Epithelial cell of prostate (primary cell): ENCODE results near the gene CHST14.

Experiments used
- DNase-seq: peaks from one replicate; pipeline ENCODE4 v3.0.0-alpha.2; 2011; ENCODE audit warnings: low read depth, low spot score
- H3K27ac ChIP-seq: fragments of 450-650 bp; 2 replicates; pipeline ENCODE4 v1.5.1; 2017; ENCODE audit warnings: mild to moderate bottlenecking

CHST14 gene

GRCh38 chr15:40460404-40460803 is 10.4 kb upstream of the CHST14 start:
- no peak for DNase-seq

DNA sequence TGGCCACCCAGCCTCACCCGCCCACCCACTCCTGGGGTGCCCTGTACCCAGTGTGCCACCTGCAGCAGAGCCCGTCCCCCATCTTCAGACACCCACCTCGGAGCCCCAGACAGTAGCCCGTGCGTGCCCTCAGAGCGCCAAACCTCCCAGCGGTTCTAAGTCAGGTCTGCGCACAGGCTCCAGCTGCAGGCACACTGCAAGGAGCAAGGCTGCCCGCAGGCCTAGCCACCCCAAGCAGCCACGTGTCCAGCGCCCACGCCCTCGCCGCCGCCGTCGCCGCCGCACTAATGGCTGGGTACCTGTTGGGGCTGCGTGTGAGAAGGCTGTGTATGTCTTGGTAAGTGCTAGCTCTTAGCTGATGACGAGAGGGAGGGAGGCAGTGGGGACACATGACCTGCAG is 8.8 kb upstream of the CHST14 start:
- no peak overlapping the region for H3K27ac ChIP-seq
- no peak for DNase-seq

More at GRCh38 chr15:40460404-40460803, 10.4 kb upstream of the CHST14 start:
- no peak overlapping the region for H3K27ac ChIP-seq

- H3K27ac ChIP-seq = no peak overlapping the region
Measured at GRCh38 chr15:40463279-40463678, 7.5 kb upstream of the CHST14 start.

DNA sequence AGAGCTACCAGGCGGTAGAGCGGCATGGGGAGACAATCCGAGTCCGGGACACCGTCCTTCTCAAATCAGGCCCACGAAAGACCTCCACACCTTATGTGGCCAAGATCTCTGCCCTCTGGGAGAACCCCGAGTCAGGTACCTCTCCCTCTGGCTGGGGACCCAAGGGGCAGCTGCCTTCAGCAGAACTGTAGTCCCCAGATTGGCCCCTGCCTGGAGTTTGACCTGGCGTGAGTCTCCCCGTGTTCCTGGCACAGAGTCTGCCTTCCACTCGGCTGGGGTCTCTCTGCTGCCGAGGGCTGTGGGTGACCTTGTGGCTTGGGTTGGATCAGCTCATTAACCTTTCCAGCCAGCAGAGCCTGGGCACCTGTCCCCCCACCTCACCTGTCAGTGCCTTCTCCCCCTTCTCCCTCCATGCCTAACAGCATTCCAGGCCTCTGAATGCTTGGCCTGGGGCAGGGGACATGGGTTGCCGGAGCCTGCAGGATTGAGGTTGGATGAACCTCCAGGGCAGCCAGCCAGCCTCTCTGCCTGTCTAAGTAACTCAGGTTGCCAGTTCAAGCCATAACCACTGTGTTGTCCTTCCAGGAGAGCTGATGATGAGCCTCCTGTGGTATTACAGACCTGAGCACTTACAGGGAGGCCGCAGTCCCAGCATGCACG is 6.8 kb upstream of the CHST14 start:
- no peak overlapping the region for H3K27ac ChIP-seq
- no peak for DNase-seq

More at GRCh38 chr15:40463279-40463678, 7.5 kb upstream of the CHST14 start:
- no peak for DNase-seq

- no peak overlapping the region for H3K27ac ChIP-seq
- no peak for DNase-seq
Measured at GRCh38 chr15:40464595-40465185, 6.1 kb upstream of the CHST14 start.

- no peak for DNase-seq
- H3K27ac ChIP-seq = no peak overlapping the region
Measured at GRCh38 chr15:40465939-40466338, 4.8 kb upstream of the CHST14 start.

GRCh38 chr15:40466426-40467260 is 4.1 kb upstream of the CHST14 start:
- DNase-seq = no peak
- no peak overlapping the region for H3K27ac ChIP-seq

DNA sequence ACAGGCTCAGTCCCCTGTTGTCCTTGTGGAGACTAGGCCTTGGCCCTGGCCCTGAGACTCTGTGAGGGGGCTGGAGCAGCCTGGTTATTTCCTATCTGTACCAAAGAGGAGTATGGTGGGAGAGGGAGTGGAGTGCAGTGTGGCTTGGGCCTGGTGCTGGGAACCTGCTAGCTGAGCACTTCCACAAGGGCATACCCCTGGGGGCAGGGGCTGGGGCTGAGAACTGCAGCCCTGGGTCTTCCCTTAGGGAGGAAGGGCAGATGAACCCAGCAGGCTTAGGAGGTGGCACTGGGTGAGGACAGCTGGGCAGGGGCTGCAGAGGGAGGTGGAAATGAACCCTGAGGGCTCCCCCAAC is 3.5 kb upstream of the CHST14 start:
- no peak overlapping the region for H3K27ac ChIP-seq
- DNase-seq = no peak

GRCh38 chr15:40468898-40469331 is 1.9 kb upstream of the CHST14 start:
- no peak for DNase-seq
- no peak overlapping the region for H3K27ac ChIP-seq

DNA sequence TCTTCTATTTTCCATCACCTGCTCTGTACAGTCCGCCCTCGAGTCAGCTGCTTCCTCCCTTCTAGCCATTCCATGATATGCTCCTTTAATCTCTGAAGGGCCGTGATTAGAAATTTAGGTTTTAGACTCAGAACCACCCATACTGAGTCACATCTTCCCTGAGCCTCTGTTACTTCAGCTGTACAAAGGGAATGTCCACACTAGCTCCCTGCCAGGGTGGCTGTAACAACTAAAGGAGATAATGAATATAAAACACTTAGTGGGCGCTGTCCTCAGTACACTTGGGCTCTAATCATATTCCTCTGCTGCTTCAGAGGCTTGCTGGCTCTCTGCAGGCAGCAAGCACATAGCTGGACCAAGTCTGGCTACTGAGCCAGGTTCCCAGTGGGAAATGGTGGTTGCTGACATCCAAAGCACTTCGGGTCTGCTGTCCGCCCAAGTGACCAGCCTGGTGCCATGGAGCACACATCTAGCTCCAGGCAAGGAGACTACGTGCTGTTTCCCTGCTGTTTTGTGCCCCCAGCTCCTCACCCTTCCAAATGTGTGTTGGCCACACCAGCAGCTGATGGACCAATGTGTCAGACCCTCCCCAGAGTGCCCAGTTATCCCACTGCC is 901 bp upstream of the CHST14 start:
- H3K27ac ChIP-seq = no peak overlapping the region
- no peak for DNase-seq

GRCh38 chr15:40471105-40471807 is 472 bp downstream of the CHST14 start:
- DNase-seq = no peak
- H3K27ac ChIP-seq = peak overlapping the region; percentile 19

GRCh38 chr15:40471808-40472150 is 995 bp downstream of the CHST14 start:
- no peak for DNase-seq
- H3K27ac ChIP-seq = no peak overlapping the region

- no peak overlapping the region for H3K27ac ChIP-seq
Measured at GRCh38 chr15:40472171-40472727, 1.5 kb downstream of the CHST14 start.

DNA sequence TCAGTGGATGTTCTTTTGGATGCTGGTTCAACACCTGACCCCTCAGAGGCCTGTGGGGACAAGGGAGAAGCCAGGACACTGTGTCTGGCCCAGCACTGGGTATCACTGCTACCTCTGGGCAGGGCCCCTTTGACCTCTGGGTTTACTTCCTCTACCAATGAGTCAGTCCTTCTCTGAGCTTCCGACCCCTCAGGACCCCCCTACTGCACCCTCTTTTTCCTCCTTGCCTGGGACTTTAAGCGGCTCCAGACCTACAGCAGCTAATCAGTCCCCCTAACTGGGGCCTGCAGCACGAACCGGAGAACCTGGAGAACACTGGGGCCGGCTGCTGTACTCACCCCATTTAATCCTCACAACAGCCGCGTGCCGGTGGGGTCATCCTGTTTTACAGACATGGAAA is 3.8 kb downstream of the CHST14 start:
- no peak overlapping the region for H3K27ac ChIP-seq
- DNase-seq = no peak

More at GRCh38 chr15:40472171-40472727, 1.5 kb downstream of the CHST14 start:
- DNase-seq = no peak

DNA sequence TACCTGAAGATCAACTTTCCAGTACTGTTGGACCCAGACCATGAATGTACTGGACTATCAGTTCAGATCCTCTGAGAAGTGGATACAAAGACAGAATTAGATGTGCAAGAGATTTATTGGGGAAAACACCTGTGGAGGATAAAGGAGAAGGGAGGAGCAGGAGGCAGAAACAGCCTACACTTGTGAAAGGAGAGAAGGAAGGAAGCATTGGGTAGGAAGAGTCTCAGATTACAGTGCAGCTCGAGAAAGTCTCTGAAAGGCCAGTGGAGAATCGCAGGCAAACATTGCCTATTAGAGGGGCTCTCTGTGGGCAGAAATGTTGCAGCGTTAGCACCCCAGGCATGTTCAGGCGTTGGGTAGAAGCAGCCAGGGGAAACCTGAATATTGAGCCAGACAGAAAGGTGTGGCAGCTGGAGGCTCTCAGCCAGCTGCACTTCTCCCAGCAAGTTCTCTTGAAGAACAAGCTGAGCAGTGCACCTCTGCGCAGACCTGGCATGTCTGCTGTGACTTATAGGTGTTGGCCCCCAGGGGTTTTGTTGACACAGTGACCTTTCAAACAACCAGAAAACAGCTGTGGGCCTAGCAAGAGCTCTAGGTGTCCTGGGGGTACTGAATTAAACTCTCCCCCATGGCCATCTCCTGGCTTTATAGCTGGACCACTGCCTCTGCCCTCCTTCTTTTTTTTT is 7.0 kb downstream of the CHST14 start:
- no peak overlapping the region for H3K27ac ChIP-seq
- no peak for DNase-seq

- DNase-seq = no peak
- H3K27ac ChIP-seq = no peak overlapping the region
Measured at GRCh38 chr15:40479024-40479423, 8.2 kb downstream of the CHST14 start.

DNA sequence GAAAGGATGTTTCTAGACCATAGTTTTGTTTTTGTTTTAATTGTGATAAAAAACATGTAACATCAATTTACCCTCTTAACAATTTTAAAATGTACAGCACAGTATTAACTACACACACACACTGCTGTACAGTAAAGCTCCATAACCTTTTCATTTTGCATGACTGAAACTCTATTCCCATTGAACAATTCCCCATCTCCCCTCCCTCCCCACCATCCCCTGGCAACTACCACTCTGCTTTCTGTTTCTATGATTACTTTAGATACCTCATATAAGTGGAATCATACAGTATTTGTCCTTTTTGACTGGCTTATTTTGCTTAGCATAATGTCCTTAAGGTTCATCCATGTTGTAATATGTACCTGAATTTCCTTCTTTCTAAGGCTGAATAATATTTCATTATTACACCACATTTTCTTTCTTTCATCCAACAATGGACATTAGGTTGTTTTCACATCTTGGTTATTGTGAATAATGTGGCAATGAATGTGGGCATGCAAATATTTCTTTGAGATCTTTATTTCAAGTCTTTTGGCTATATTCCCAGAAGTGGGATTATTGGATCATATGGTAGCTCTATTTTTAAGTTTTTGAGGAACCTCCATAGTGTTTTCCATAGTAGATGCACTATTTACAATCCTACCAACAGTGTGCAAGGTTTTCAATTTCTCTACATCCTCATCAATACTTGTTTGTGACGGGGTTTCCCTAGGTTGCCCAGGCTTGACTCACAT is 10.7 kb downstream of the CHST14 start:
- no peak for DNase-seq
- no peak overlapping the region for H3K27ac ChIP-seq

- DNase-seq = no peak
- no peak overlapping the region for H3K27ac ChIP-seq
Measured at GRCh38 chr15:40483919-40484318, 13.1 kb downstream of the CHST14 start.
